Measurements from ENCODE around the gene ZC3H13.

GRCh38 chr13:45921162-45921736, 131.3 kb downstream of the ZC3H13 start:
- TF ChIP-seq CTCF (conservative IDR thresholded peaks at IDR 0.05; ENCODE audit: low read length) (no peak), EZH2phosphoT487 (IDR thresholded peaks at IDR 0.05; ENCODE audit: borderline replicate concordance) (no peak)

Measured in Loucy (cell line).